Muscle of back (tissue), 11 donors: ENCODE data around the gene ENPP3. TPM values are rescaled to one million over a fixed set of nuclear protein-coding genes. Genes with fewer than 3 reads are reported as not detected.
A peak's percentile ranks its signal among the peaks of the same experiment; 100 is the strongest.

Experiments used
- DNase-seq, 3 donors: peaks; one replicate each; pipeline versions ENCODE4 v3.0.0 to v3.0.0-alpha.2; 2013
- polyA plus RNA-seq, 10 donors: library from polyadenylated mRNA; unstranded; fragments of 120-200 nt; gene quantifications; one replicate each; pipeline ENCODE4 v1.2.1, GENCODE V29; 2013; ENCODE audit not compliant: insufficient read length in 10 of 10

The ENPP3 gene
- polyA plus RNA-seq, 10 donors, result 0.13 to 0.71 (median 0.28) TPM

- DNase-seq, result peak in 2 of 3 donors; percentile 63 to 80
Observed at GRCh38 chr6:131765081-131765803, 128.1 kb downstream of the ENPP3 start.

DNA sequence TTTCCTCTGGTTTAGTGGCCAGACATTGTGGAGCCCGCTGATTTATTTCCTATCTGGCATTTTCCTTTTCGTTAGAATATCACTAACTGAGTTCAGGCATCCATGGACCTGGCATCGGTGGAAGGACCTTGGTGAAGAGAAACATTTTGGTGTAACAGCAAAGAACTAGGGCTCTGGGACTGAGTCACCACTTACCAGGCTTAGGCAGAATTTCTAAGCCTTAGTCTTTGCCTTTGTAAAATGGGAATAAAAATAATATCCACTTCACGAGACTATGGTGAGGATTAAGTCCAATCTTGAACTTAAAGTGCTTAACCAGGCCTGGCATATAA, 128.7 kb downstream of the ENPP3 start:
- no peak for DNase-seq

DNA sequence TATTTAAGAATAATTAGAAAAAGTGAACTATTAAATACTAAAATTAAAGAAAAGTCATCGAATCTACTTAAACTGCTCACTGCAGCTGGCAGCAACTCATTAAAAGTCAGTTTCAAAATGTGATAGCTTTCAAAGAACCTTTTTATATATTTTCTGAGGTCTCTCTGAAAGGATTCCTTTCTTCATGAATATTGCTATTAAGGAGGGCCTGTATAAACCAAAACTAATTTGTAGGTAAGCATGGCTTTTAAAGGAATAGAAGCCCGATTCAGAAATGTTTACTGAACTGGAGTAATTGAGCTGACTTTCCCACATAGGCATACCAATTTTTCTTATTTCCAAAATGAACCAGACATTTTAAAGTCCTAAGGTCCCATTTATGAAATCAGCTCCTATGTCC, 129.5 kb downstream of the ENPP3 start:
- no peak for DNase-seq

- DNase-seq, result no peak
Observed at GRCh38 chr6:131768964-131769363, 131.9 kb downstream of the ENPP3 start.

DNA sequence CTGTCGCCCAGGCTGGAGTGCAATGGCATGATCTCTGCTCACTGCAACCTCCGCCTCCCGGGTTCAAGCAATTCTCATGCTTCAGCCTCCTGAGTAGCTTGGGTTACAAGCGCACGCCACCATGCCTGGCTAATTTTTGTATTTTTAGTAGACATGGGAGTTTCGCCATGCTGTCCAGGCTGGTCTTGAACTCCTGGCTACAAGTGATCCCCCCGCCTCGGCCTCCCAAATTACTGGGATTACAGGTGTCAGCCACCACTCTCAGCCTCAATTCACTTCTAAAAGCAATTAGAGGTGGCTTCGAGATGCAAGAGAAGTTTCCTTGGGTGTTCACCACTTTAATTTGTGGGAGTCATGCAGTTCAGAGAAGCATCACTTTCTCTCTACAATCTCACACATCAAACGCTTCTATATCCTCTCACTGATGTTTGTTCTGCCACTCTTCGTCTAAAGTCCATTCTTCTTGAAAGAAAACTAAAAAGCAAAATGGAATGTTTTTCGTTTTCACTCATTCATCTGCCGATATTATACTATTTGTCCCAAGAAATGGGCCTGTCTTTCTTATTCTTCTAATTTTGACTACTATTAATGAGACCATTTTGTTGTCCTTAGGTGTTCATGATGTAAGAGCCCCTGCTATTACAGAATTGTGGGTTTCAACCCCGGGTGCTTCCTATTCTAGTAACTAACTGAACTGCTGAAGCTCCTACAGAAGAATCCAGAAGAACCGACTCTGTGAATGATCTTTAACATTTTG, 132.5 kb downstream of the ENPP3 start:
- DNase-seq, result no peak

DNA sequence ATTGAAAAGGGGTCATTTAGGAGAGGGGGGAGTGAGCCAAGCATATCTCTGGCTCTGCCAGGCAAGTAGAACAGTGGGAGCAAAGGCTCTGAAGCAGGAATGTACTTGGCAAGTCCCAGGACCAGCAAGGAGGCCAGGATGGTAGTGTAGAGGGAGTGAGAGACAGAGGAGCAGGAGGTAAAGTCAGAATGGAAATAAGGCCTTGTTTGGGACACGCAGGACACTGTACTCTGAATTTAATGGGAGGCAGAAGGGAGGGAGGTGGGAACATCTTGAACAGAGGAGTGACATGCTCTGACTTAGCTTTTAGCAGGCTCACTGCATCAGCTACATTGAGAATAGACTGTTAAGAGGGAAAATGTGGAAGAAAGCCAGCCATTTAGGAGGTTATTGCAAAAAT, 133.7 kb downstream of the ENPP3 start:
- DNase-seq, result peak in 1 of 3 donors; percentile 17

- DNase-seq, result peak; percentile 72 to 94 (median 87)
Observed at GRCh38 chr6:131773284-131773950, 136.3 kb downstream of the ENPP3 start.

- DNase-seq, result no peak
Observed at GRCh38 chr6:131775886-131776285, 138.8 kb downstream of the ENPP3 start.

DNA sequence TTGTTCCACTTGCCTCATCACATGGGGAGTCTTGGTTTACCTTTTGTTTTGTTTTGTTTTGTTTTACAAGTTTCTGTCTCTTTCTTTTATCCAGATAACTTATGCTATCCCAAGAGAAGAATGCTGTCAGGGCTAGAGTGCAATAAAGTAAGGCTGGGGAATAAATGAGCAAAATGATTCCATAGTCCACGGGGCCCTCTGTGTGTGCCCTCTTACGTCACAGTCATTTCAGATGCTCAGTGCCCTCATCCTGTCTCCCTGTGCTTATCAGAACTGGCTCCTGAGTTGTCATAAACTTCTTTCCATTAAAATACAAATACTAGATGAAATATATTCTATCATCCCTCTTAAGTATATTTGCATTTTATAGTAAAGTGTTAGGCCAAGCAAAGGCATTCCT, 139.9 kb downstream of the ENPP3 start:
- DNase-seq, result no peak

- DNase-seq, result peak in 2 of 3 donors; percentile 75 to 85
Observed at GRCh38 chr6:131778169-131778568, 141.1 kb downstream of the ENPP3 start.

GRCh38 chr6:131779304-131779703, 142.2 kb downstream of the ENPP3 start:
- peak in 1 of 3 donors; percentile 47 for DNase-seq

DNA sequence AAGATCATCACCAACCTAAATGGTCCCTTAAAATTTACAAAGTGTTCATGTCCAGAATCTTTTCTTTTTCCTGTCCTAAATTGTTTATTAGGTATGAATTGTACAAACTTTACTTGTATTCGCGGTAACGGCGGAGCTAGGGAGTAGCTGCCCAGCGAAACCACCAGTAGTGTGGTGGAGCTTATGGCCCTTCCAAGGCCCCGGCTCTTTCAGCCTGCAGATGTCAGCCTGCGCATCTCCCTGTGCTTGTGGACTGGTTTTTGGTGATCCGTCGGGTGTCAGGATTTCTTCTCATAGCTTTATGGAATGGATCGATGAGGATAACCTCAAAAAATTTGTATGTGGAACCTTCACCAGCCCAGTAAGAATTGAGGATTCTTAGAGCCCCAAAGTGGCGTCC, 143.5 kb downstream of the ENPP3 start:
- DNase-seq, result no peak

DNA sequence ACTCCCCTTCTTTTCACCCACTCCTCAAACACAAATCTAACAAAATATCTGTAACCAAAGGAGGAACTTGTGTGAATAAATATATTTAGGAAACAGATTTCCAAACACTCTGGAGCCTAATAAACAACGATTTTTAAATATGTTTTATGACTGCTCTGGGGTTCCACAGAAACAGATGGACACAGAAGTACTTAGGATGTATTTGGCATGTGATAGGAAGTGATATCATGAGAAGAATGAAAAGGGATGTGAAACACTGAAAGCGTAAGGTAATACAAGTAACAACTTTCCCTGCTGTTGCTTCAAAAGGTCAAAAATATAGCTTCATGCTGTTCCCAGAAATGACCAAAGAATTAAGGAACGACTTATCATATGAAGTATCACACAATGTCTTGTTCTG, 144.6 kb downstream of the ENPP3 start:
- DNase-seq, result peak in 1 of 3 donors; percentile 86

DNA sequence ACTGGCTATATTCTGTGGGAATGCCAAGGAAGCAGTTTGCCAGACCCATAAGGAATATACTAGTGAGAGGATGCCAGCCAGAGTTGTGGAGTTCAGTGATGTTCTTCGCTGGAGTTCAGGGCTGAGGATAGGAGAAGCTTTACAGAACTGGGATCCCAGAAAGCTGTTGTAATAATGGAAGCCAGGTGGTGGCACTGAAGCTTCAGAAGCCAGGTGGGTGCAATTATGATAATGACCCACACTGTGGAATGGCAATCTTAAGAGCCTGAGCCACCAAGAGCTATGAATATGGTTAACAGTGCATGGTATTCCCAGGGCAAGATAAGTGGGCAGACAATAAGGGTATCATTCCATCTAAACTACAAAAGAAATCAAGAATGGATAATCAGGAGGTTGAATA, 145.7 kb downstream of the ENPP3 start:
- no peak for DNase-seq

DNA sequence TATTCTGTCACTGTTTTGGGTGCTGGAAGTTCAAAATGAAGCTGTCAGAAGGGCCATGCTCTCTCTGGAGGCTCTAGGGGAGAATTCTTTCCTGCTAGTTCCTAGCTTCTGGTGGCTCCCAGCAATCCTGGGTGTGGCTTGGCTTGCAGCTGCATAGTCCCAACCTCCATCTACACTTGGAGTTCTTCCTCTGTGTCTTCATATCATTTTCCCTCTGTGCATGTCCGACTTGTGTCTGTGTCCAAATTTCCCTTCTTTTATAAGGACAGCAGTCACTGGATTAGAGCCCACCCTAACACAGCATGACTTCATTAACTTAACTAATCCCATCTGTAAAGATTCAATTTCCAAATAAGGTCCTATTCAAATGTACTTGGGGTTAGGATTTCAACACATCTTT, 147.5 kb downstream of the ENPP3 start:
- peak; percentile 69 to 92 (median 82) for DNase-seq

DNA sequence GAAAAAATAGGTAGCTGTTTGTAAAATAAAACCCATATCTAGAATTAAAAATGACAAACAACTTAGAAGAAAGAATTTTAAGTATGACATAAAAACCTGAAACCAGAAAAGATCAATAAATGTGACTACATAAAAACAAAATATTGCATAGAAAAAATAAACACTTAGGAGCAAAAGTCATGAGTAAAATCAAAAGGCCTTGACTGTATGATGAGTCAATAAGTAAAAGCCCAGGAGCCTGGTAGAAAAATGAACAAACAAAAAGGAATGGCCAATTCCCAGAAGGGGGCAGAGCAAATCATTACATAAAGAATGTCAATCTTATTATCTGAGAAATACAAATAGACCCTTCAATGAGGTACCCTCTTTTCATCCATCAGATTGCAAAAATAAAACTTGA, 150.0 kb downstream of the ENPP3 start:
- no peak for DNase-seq

DNA sequence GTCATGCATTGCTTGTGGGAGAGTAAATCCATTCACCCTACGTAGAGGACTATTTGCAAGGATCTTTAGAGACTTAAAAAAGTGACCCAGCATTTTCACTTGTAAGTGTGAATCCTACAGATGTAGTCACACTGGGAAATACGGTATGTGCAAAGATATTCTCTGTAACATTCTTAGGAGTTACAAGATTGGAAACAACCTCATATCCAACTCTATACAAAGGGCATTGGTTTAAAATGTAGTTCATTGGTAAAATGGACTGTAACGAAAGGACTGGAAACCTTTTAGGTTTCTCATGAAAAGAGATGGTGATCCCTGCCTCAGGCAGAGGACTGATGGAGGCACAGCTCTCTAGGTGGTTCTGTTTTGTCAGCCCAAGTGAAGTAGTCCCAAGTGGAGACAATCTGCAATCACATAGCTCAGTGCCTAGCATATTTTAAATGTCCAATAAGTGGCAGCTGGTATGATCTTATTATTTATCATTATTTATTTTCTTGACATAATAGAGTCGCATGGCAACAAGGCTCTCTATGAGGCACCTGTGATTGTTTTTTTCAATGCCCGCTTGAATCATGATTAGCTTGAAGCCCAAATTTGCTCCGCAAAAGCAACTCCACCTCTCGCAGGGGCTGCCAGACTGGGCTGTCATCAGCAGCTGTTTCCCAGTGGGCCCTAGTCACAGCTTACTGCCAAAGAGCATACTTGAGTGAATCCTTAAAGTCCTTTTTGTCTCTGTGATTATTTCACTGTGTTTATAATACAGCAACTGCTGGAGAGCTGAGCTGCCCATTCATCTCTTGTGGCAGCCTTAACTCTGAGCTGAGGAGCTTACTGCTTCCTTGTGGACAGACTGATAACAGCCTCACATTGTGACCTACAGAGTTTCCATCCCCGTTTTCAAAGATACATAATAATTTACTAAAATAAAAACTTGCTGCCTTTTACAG, 150.9 kb downstream of the ENPP3 start:
- DNase-seq, result peak; percentile 74 to 92 (median 84)

DNA sequence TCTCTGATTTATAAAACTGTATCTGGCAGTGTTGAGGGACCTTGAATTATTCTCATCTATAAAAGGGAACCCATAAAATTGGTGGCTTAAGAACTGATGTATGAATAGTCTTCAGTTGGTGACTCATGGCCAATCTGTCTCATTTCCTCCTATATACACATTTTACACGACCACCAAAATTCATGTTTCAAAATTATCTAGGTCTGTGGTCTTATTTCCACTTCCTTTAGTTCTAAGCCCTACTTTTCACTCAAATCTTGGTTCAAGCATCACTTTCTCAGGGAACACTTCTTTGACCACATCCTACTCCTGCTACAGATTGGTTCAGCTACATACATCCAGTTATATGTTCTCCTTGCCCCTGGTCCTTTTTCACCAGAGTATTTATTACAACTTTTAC, 152.1 kb downstream of the ENPP3 start:
- no peak for DNase-seq

GRCh38 chr6:131791476-131791875, 154.4 kb downstream of the ENPP3 start:
- peak; percentile 43 to 78 (median 55) for DNase-seq

DNA sequence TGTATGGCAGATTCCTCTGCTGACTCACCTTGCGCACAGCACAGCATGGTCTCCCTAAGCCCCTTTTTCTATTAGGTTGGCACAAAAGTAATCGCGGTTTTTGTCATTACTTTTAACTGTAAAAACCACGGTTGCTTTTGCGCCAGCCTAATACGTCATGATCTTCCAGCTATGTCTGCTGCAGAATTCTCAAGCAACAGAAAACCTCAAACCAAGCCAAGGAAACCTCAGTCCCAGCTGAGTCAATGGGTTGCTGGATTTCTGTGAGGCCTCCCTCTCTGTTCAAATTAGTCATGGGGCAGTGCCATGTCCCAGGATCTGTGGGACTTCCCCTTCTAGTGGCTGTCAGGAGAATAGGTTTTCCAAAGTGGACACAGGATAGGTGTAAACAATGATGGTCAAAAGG, 155.0 kb downstream of the ENPP3 start:
- no peak for DNase-seq

- no peak for DNase-seq
Observed at GRCh38 chr6:131795366-131795765, 158.3 kb downstream of the ENPP3 start.
